Purkinje cell (primary cell): ENCODE data around the gene BMI1. TPM values are rescaled to one million over a fixed set of nuclear protein-coding genes. Genes with fewer than 3 reads are reported as not detected.

Experiments
- polyA plus RNA-seq: library from polyadenylated mRNA; unstranded; fragments of >200 nt; fragmentation: Nextera tagmentation; gene quantifications from 2 replicates; pipeline ENCODE4 v1.2.1, GENCODE V29; 2014

Gene BMI1
- polyA plus RNA-seq: 20.9 and 38.0 TPM in 2 replicates

GRCh38 chr10:22320591-22321155 lies at the start of gene BMI1:
Gene BMI1, plus strand, starts transcription at chr10:22321099. Its CDS starts 5,351 bp downstream, at chr10:22326450.

GRCh38 chr10:22316286-22317075 lies 4.4 kb upstream of the BMI1 start, which contains the start of gene COMMD3:
Gene COMMD3, plus strand, starts transcription at chr10:22316388. Its CDS starts 30 bp downstream, at chr10:22316418.

GRCh38 chr10:22345301-22346095 lies 24.6 kb downstream of the BMI1 start, which contains the start of gene SPAG6:
Gene SPAG6, plus strand, starts transcription at chr10:22345496. Its CDS starts 116 bp downstream, at chr10:22345612.

Other genes with a start within 250 kb of the BMI1 start
- not detected in 2 replicates for gene EBLN1, start 103.1 kb upstream of the BMI1 start, polyA plus RNA-seq
- gene COMMD3, start 4.7 kb upstream of the BMI1 start, polyA plus RNA-seq: 175 and 186 TPM in 2 replicates
- 0.17 TPM in 1 of 2 replicates, not detected in the other for gene SPAG6, start 24.4 kb downstream of the BMI1 start, polyA plus RNA-seq